NOMO-1 (cell line): ENCODE measurements around the gene MYDGF.

ENCODE experiments used
- DNase-seq, 2 experiments: peaks; one replicate each; lab custom pipeline; 2025; ENCODE audit not compliant: unreplicated experiment in 2 of 2; lab: John Stamatoyannopoulos, UW

The MYDGF gene

DNA sequence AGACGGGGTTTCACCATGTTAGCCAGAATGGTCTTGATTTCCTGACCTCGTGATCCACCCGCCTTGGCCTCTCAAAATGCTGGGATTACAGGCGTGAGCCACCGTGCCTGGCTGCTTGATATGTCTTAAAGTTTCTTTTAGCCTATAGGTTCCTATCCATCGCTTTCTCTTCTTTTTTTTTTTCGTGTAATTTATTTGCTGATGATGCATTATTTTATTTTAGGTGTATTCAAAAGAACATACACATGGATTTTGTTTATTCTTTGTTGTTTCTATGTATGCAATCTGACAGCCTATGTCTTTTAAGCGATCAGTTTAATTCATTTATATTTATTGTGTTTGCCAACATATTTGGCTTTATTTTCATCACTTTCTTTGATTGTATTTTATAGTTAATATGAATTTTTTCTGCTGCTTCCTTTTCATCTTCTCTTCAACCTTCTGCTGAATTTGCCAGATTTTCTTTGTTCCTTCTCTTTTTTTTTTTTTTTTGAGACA is 56.8 kb downstream of the MYDGF start:
- DNase-seq = no peak

DNA sequence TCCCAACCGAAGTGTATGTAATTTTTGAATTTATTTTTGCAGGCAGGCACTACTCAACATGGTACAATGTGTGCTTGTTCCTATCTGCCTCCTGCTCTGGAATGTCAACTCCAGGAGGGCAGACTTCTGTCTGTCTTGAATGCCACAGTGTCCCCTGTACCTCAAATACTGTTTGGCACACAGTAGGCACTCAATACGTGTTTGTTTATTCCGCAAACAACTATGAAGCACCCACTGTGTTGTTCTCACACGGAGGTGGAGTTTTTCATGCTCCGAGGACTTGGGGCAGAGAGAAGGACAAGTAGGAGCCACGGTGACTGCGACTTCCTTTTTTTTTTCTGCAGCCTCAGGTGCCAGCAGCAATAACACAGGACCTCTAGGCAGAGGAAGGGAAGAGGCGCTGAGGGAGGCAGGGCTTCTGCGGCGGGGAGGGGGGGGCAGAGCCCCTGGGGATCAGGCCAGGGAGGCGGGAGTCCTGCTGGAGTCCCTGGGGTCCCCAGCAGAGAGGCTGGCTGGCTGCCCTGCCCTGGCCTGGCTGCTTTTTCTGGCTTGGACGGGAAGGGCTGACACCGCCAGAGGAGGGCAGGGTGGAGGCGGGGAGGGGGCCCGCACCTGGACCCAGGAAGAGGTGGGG is 60.1 kb downstream of the MYDGF start:
- peak; percentile 80 for DNase-seq
